Measurements from ENCODE around the gene NPDC1.

Gene NPDC1

DNA sequence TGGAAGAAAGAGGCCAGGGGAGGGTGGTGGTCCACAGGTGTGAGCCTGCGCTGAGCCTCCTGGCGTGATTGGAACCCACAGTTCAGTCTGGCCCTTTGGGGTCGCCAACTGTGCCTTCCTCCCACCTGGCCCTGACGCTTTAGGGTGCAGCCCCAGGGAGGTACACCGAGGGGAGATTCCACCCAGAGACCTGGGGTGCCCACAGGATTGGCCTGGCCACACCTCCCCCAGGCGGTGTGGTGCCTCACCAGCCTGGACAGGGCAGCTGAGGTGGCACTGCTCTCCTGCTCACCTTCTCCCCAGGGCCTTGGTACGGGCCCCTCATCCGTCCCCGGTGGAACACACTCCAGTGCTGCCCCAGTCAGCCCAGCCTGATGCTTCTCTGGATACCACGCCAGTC is 48.6 kb downstream of the NPDC1 start:
- DNase-seq: no peak
- Mint-ChIP-seq H3K4me1 (peaks cover 25% of the 10 kb centered on the region), H3K36me3 (ENCODE audit: low read depth) (no peaks in the 10 kb centered on the region), H3K27me3 (ENCODE audit: low read depth, poor library complexity) (peaks cover 23% of the 10 kb centered on the region), H3K4me3 (no peak overlapping the region), H3K9me3 (no peaks in the 10 kb centered on the region), H3K27ac (no peak overlapping the region)
- TF ChIP-seq, protein P1, sequence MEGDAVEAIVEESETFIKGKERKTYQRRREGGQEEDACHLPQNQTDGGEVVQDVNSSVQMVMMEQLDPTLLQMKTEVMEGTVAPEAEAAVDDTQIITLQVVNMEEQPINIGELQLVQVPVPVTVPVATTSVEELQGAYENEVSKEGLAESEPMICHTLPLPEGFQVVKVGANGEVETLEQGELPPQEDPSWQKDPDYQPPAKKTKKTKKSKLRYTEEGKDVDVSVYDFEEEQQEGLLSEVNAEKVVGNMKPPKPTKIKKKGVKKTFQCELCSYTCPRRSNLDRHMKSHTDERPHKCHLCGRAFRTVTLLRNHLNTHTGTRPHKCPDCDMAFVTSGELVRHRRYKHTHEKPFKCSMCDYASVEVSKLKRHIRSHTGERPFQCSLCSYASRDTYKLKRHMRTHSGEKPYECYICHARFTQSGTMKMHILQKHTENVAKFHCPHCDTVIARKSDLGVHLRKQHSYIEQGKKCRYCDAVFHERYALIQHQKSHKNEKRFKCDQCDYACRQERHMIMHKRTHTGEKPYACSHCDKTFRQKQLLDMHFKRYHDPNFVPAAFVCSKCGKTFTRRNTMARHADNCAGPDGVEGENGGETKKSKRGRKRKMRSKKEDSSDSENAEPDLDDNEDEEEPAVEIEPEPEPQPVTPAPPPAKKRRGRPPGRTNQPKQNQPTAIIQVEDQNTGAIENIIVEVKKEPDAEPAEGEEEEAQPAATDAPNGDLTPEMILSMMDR (IDR thresholded peaks at IDR 0.05): no peak

DNA sequence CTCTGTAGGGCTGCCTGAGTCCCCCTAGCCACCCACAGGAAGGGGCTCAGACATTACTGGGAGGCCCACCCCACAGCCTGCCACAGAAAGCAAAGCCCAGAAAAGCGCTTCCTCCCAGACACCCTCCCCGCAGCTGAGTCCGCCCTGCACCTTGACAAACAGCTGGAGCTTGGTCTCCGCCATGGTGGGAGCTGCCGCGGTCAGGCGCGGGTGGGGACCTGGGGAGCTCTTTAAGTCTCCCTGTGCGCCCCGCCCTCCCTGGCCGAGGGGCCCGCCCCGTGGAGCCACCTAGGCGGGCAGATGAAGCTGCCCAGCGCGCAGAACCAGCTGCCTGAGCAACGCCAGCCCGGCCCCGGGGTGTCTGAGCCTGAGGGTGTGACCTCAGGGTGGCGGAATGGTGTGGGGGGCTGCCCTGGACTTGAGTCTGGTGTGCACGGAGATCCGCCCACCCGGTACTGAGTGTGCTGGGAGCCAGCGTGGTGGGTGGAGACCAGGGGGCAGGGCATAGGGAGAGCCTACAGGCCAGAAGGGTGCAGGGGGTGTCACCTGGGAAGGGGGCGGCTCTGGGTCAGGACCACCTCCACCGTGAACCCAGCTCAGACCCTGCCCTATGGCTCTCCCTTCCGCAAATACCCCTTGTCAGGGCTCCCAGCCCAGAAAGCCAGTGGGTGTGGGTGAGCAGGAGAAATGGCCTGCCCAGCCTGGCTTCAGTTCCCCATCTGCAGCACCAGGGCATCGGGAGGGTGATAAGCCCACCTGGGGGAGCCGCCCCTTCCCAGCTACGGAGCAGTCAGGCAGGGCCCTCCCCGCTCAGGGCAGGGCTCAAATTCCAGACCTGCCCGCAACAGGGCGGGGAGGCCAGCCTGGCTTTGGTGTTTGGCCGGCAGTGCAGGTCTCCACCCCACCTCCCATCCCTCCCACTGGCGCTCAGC is 49.4 kb downstream of the NPDC1 start, which contains the start of gene CLIC3:
CLIC3 (minus strand) TSS at position 208 of the 932 bp plus-strand sequence; CDS start at position 183, 25 bp downstream.
- H3K27ac Mint-ChIP-seq: no peak within 1 kb of the TSS

DNA sequence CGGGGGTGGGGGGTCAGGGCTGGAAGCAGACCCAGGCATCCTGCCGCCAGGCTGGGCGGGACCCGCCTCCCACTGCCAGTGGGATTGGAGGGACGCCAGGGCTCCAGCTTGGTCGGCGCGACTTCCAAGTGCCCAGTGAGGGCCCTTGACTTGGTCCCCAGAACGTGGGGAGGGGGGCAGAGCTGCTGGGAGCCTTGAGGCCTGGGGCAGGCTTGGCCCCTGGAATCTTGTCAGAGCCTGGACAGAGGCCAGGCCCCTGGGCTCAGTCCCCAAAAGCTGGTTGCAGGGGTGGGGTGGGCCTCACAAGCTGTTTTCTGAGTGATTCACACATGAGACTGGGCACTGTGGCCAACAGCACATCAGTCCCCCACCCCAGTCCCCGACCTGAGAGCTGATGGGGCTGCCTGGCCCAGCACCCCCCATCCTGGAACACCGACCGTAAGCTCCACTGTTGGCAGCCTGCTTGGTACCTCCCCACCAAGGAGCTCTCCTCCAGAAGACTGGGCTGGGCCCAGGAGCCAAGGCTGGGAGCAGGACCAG is 50.1 kb downstream of the NPDC1 start:
- TF ChIP-seq, protein P1 (IDR thresholded peaks at IDR 0.05): no peak
- Mint-ChIP-seq H3K4me3 (no peak overlapping the region), H3K4me1 (peaks cover 25% of the 10 kb centered on the region), H3K27me3 (ENCODE audit: low read depth, poor library complexity) (peaks cover 27% of the 10 kb centered on the region), H3K36me3 (ENCODE audit: low read depth) (no peaks in the 10 kb centered on the region), H3K9me3 (peaks cover 9% of the 10 kb centered on the region), H3K27ac (no peak overlapping the region)
- no peak for DNase-seq

More for the DNA sequence above, 49.4 kb downstream of the NPDC1 start, which contains the start of gene CLIC3:
- peak; percentile 40 for DNase-seq
- H3K4me1 Mint-ChIP-seq: peaks cover 25% of the 10 kb centered on the region
- H3K4me3 Mint-ChIP-seq: no peak within 1 kb of the TSS
- TF ChIP-seq, protein P1 (IDR thresholded peaks at IDR 0.05): no peak
- H3K9me3 Mint-ChIP-seq: peaks cover under 1% of the 10 kb centered on the region
- H3K27me3 Mint-ChIP-seq (ENCODE audit: low read depth, poor library complexity): peaks cover 23% of the 10 kb centered on the region
- H3K36me3 Mint-ChIP-seq (ENCODE audit: low read depth): no peaks in the 10 kb centered on the region

DNA sequence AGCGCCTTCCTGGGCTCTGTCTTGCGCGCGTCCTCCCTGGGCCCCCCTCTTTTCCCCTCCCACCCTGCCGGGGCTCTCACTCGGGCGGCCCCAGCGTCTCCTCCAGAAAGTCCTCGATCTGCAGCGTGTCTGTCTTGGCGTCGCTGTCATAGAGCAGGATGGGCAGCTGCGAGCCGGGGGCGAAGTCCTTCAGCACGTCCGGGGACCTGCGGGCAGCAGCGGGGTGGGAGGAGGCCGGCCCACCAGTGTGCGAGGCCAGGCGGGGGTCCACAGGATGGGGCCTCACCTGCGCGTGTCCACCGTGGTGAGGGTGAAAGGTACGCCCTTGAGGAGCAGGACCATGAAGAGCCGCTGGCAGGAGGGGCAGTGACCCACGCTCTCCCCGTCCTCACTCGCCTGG is 50.6 kb downstream of the NPDC1 start:
- H3K27ac Mint-ChIP-seq: no peak overlapping the region
- peaks cover 20% of the 10 kb centered on the region for H3K4me1 Mint-ChIP-seq
- TF ChIP-seq, protein P1 (IDR thresholded peaks at IDR 0.05): no peak
- H3K36me3 Mint-ChIP-seq (ENCODE audit: low read depth): no peaks in the 10 kb centered on the region
- peaks cover 13% of the 10 kb centered on the region for H3K9me3 Mint-ChIP-seq
- peaks cover 24% of the 10 kb centered on the region for H3K27me3 Mint-ChIP-seq (ENCODE audit: low read depth, poor library complexity)
- H3K4me3 Mint-ChIP-seq: no peak overlapping the region
- DNase-seq: no peak

DNA sequence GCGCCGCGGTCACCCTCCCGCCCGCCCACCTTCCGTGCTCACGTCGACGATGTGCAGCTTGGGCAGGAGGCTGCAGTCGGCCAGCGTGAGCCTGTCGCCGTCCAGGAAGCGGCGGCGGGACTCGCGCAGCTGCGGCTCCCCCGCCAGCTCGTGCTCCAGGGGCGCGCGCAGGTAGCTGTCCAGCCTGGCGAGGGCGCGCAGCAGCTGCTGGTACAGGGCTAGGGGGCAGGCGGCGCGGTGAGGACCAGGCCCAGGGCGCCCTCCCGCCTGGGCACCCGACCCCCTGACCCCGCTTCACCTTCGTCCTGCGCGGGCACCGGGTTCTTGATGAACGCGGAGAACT is 51.1 kb downstream of the NPDC1 start:
- Mint-ChIP-seq H3K27me3 (ENCODE audit: low read depth, poor library complexity) (peaks cover 23% of the 10 kb centered on the region), H3K9me3 (peaks cover 18% of the 10 kb centered on the region), H3K27ac (no peak overlapping the region), H3K4me3 (no peak overlapping the region), H3K4me1 (peaks cover 16% of the 10 kb centered on the region), H3K36me3 (ENCODE audit: low read depth) (no peaks in the 10 kb centered on the region)
- TF ChIP-seq, protein P1 (IDR thresholded peaks at IDR 0.05): no peak
- no peak for DNase-seq

Data from nephron progenitor cell (in vitro differentiated cells).